ENCODE measurements around the gene SPRY4.

DNA sequence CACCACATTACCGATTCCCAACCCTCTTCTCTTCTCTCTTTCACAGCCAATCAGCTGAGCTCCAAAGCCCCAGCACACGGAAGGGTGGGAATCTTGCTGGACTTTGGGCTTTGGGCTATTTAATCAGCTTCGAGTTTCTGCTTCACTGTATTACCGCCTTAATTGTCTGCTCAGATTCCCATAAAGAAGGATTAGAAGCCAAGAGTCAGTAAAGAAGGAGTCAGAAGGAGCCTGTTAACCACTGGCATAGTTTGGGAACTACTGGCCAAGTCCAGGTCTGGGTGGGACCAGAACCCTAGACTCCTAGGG, 4.4 kb downstream of the SPRY4 start:
- TF ChIP-seq, protein P1, sequence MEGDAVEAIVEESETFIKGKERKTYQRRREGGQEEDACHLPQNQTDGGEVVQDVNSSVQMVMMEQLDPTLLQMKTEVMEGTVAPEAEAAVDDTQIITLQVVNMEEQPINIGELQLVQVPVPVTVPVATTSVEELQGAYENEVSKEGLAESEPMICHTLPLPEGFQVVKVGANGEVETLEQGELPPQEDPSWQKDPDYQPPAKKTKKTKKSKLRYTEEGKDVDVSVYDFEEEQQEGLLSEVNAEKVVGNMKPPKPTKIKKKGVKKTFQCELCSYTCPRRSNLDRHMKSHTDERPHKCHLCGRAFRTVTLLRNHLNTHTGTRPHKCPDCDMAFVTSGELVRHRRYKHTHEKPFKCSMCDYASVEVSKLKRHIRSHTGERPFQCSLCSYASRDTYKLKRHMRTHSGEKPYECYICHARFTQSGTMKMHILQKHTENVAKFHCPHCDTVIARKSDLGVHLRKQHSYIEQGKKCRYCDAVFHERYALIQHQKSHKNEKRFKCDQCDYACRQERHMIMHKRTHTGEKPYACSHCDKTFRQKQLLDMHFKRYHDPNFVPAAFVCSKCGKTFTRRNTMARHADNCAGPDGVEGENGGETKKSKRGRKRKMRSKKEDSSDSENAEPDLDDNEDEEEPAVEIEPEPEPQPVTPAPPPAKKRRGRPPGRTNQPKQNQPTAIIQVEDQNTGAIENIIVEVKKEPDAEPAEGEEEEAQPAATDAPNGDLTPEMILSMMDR (IDR thresholded peaks at IDR 0.05) = no peak
- no peak for TF ChIP-seq POLR2A (IDR thresholded peaks at IDR 0.05)

Measured in adrenal gland (tissue), 5 donors.